ENCODE data around the gene NUF2. TPM values are rescaled to one million over a fixed set of nuclear protein-coding genes. Genes with fewer than 3 reads are reported as not detected.

The NUF2 gene
- polyA plus RNA-seq, 3 donors: 0.12 to 0.37 TPM; not detected in 1

GRCh38 chr1:163382395-163382794 lies 60.6 kb downstream of the NUF2 start:
- Histone ChIP-seq H3K27ac (ENCODE audit: low read depth in 1 of 2, low read length in 2 of 2) (no peak overlapping the region), H3K79me2 (ENCODE audit: insufficient read depth, low read length) (no peaks in the 10 kb centered on the region), H2AFZ (ENCODE audit: insufficient read depth, low read depth, low read length, poor library complexity, severe bottlenecking) (no peak overlapping the region), H3K4me3 (replicated peaks in 1 of 3; ENCODE audit: low read depth in 2 of 3, low read length in 3 of 3) (no peak overlapping the region), H3K9me3 (replicated peaks in 1 of 2; ENCODE audit: control insufficient read depth in 1 of 2, insufficient read depth in 1 of 2, low read length in 2 of 2) (no peaks in the 10 kb centered on the region), H3K4me1 (ENCODE audit: control insufficient read depth in 1 of 2, insufficient read depth in 2 of 2, low read length in 2 of 2) (no peaks in the 10 kb centered on the region), H3K4me2 (replicated peaks; ENCODE audit: extremely low read depth, low read length, poor library complexity, severe bottlenecking) (no peak overlapping the region), H3K36me3 (replicated peaks in 1 of 2; ENCODE audit: control insufficient read depth in 1 of 2, insufficient read depth in 2 of 2, low read length in 2 of 2) (no peaks in the 10 kb centered on the region), H3K9ac (ENCODE audit: insufficient read depth, low read length, poor library complexity, severe bottlenecking) (no peak overlapping the region), H3K27me3 (ENCODE audit: control insufficient read depth in 2 of 2, insufficient read depth in 2 of 2, low read length in 2 of 2) (peaks cover 0 to 4% of the 10 kb centered on the region in 2 donors), H4K20me1 (ENCODE audit: insufficient read depth, low read length) (no peaks in the 10 kb centered on the region)
- Mint-ChIP-seq H3K4me3 (no peak overlapping the region), H3K27me3 (ENCODE audit: low read depth in 3 of 3) (peaks cover 0 to 7% (median 3%) of the 10 kb centered on the region in 3 donors), H3K27ac (no peak overlapping the region), H3K9me3 (peaks cover 0 to 2% (median 0%) of the 10 kb centered on the region in 7 donors), H3K4me1 (no peaks in the 10 kb centered on the region), H3K36me3 (no peaks in the 10 kb centered on the region)
- intact Hi-C loops (cut with micrococcal nuclease): no loop called here
- TF ChIP-seq CTCF (IDR thresholded peaks at IDR 0.05): no peak
- WGBS (ENCODE audit: insufficient coverage): 89% methylated on average over 2 of the region's 4 CpGs
- DNase-seq: no peak

- Histone ChIP-seq H3K27me3 (ENCODE audit: control insufficient read depth in 2 of 2, insufficient read depth in 2 of 2, low read length in 2 of 2) (no peaks in the 10 kb centered on the region), H3K4me2 (replicated peaks; ENCODE audit: extremely low read depth, low read length, poor library complexity, severe bottlenecking) (no peak overlapping the region), H3K9ac (ENCODE audit: insufficient read depth, low read length, poor library complexity, severe bottlenecking) (no peak overlapping the region), H4K20me1 (ENCODE audit: insufficient read depth, low read length) (no peaks in the 10 kb centered on the region), H3K9me3 (replicated peaks in 1 of 2; ENCODE audit: control insufficient read depth in 1 of 2, insufficient read depth in 1 of 2, low read length in 2 of 2) (no peaks in the 10 kb centered on the region), H3K4me1 (ENCODE audit: control insufficient read depth in 1 of 2, insufficient read depth in 2 of 2, low read length in 2 of 2) (no peaks in the 10 kb centered on the region), H2AFZ (ENCODE audit: insufficient read depth, low read depth, low read length, poor library complexity, severe bottlenecking) (no peak overlapping the region), H3K36me3 (replicated peaks in 1 of 2; ENCODE audit: control insufficient read depth in 1 of 2, insufficient read depth in 2 of 2, low read length in 2 of 2) (no peaks in the 10 kb centered on the region), H3K27ac (ENCODE audit: low read depth in 1 of 2, low read length in 2 of 2) (no peak overlapping the region), H3K4me3 (replicated peaks in 1 of 3; ENCODE audit: low read depth in 2 of 3, low read length in 3 of 3) (no peak overlapping the region), H3K79me2 (ENCODE audit: insufficient read depth, low read length) (no peaks in the 10 kb centered on the region)
- Mint-ChIP-seq H3K36me3 (no peaks in the 10 kb centered on the region), H3K9me3 (peaks cover 0 to 3% (median 2%) of the 10 kb centered on the region in 7 donors), H3K4me3 (no peak overlapping the region), H3K27ac (no peak overlapping the region), H3K27me3 (ENCODE audit: low read depth in 3 of 3) (peaks cover 0 to 6% (median 2%) of the 10 kb centered on the region in 3 donors), H3K4me1 (no peaks in the 10 kb centered on the region)
- no peak for TF ChIP-seq CTCF (IDR thresholded peaks at IDR 0.05)
- intact Hi-C loops (cut with micrococcal nuclease): no loop called here
- no peak for DNase-seq
Measured at GRCh38 chr1:163387146-163387545, 65.4 kb downstream of the NUF2 start.
